Activated CD8-positive, alpha-beta T cell treated with anti-CD3 and anti-CD28 coated beads for 36 hours (primary cell): Measurements from ENCODE around the gene IDUA. TPM values are rescaled to one million over a fixed set of nuclear protein-coding genes. Genes with fewer than 3 reads are reported as not detected.

Experiments
- ATAC-seq: fragments of 200-7000 bp; cut with Tn5 transposase; one replicate; pipeline ENCODE4 v1.10.0; 2021; ENCODE audit warnings: mild to moderate bottlenecking, moderate library complexity
- CTCF ChIA-PET: fragments of 350-600 bp; sonication (Branson Sonifier 250); formaldehyde crosslinking; loops from one replicate; lab custom pipeline; 2021; ENCODE audit warnings: antibody characterized with exemption; lab: Charles Lee
- POLR2A ChIA-PET: fragments of 350-600 bp; sonication (Branson Sonifier 250); formaldehyde crosslinking; loops from one replicate; lab custom pipeline; 2021; ENCODE audit warnings: antibody characterized with exemption; lab: Charles Lee
- DNase-seq: peaks from one replicate; pipeline ENCODE4 v3.0.0-alpha.2; 2020
- H3K27ac Mint-ChIP-seq: one replicate; pipeline ENCODE4 v1.8.0; 2021; ENCODE audit warnings: mild to moderate bottlenecking, mixed read lengths
- H3K27me3 Mint-ChIP-seq: one replicate; pipeline ENCODE4 v1.8.0; 2021; ENCODE audit warnings: mixed read lengths
- H3K36me3 Mint-ChIP-seq: one replicate; pipeline ENCODE4 v1.8.0; 2021; ENCODE audit warnings: low read depth, mixed read lengths
- H3K4me1 Mint-ChIP-seq: one replicate; pipeline ENCODE4 v1.8.0; 2021; ENCODE audit warnings: low read depth, mixed read lengths
- H3K4me3 Mint-ChIP-seq: one replicate; pipeline ENCODE4 v1.8.0; 2021; ENCODE audit warnings: mild to moderate bottlenecking, moderate library complexity, mixed read lengths
- H3K9me3 Mint-ChIP-seq: one replicate; pipeline ENCODE4 v1.8.0; 2021; ENCODE audit warnings: mixed read lengths
- intact Hi-C: fragments of 100-400 bp; cut with micrococcal nuclease; formaldehyde crosslinking; loops from one replicate; pipeline ENCODE4 v1.10.0; 2022
- total RNA-seq, 2 experiments: library from RNA; stranded (reverse); gene quantifications; one replicate each; pipeline ENCODE4 v1.2.3, GENCODE V29; 2021
- TF ChIP-seq, protein P1 (sequence below): fragments of 200-600 bp; IDR thresholded peaks from one replicate; pipeline ENCODE4 v1.8.0; 2022; ENCODE audit warnings: antibody characterized with exemption, mild to moderate bottlenecking

Gene IDUA
- total RNA-seq, 2 experiments from 2014 or later = 4.8 to 5.4 TPM

- ChIA-PET CTCF (no interaction called here), POLR2A (interaction anchor here (0.6 kb wide), 1 partner anchor 202 kb away, joined by 3 read pairs; no protein-coding TSS in a partner anchor)
- TF ChIP-seq, protein P1, sequence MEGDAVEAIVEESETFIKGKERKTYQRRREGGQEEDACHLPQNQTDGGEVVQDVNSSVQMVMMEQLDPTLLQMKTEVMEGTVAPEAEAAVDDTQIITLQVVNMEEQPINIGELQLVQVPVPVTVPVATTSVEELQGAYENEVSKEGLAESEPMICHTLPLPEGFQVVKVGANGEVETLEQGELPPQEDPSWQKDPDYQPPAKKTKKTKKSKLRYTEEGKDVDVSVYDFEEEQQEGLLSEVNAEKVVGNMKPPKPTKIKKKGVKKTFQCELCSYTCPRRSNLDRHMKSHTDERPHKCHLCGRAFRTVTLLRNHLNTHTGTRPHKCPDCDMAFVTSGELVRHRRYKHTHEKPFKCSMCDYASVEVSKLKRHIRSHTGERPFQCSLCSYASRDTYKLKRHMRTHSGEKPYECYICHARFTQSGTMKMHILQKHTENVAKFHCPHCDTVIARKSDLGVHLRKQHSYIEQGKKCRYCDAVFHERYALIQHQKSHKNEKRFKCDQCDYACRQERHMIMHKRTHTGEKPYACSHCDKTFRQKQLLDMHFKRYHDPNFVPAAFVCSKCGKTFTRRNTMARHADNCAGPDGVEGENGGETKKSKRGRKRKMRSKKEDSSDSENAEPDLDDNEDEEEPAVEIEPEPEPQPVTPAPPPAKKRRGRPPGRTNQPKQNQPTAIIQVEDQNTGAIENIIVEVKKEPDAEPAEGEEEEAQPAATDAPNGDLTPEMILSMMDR = no peak
- no peaks in the 10 kb centered on the region for H3K27me3 Mint-ChIP-seq
- no peak for ATAC-seq
- H3K9me3 Mint-ChIP-seq = no peaks in the 10 kb centered on the region
- intact Hi-C loops = no loop called here
- no peak overlapping the region for H3K27ac Mint-ChIP-seq
- no peak for DNase-seq
- H3K4me1 Mint-ChIP-seq = no peaks in the 10 kb centered on the region
- H3K4me3 Mint-ChIP-seq = no peak overlapping the region
- H3K36me3 Mint-ChIP-seq = no peaks in the 10 kb centered on the region
Observed at GRCh38 chr4:978957-979701, 7.7 kb upstream of the IDUA start.

DNA sequence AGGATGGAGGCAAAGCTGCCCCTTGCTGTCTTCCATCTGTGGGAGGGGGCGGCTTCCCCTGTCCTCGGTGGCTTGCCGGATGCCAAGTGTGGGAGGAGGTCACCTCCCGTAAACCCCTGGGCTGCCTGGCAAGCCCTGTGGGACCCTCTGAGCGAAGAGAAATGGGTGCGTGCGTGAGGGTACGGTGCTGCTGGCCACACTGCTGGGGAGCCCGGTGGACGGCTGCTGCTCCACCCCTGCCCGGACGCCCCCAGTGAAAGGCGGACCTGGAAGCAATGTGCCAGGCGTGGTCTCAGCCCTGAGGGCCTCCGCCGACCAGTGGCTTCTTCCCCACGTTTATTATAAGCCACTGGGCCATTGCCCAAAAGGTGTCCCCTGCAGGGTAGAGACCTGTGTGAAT lies 4.6 kb upstream of the IDUA start:
- H3K4me3 Mint-ChIP-seq = no peak overlapping the region
- CTCF ChIA-PET = no interaction called here
- no peak overlapping the region for H3K27ac Mint-ChIP-seq
- ATAC-seq (no peak), DNase-seq (no peak)
- H3K27me3 Mint-ChIP-seq = no peaks in the 10 kb centered on the region
- peaks cover 13% of the 10 kb centered on the region for H3K4me1 Mint-ChIP-seq
- intact Hi-C loops = no loop called here
- H3K36me3 Mint-ChIP-seq = no peaks in the 10 kb centered on the region
- POLR2A ChIA-PET = no interaction called here
- no peaks in the 10 kb centered on the region for H3K9me3 Mint-ChIP-seq
- TF ChIP-seq, protein P1 = no peak

GRCh38 chr4:982814-983213 lies 4.0 kb upstream of the IDUA start:
- Mint-ChIP-seq H3K4me1 (peaks cover 17% of the 10 kb centered on the region), H3K27me3 (no peaks in the 10 kb centered on the region), H3K36me3 (no peaks in the 10 kb centered on the region), H3K4me3 (no peak overlapping the region), H3K9me3 (no peaks in the 10 kb centered on the region), H3K27ac (no peak overlapping the region)
- ChIA-PET CTCF (no interaction called here), POLR2A (no interaction called here)
- TF ChIP-seq, protein P1 = no peak
- DNase-seq = no peak
- ATAC-seq = no peak
- intact Hi-C loops = no loop called here

DNA sequence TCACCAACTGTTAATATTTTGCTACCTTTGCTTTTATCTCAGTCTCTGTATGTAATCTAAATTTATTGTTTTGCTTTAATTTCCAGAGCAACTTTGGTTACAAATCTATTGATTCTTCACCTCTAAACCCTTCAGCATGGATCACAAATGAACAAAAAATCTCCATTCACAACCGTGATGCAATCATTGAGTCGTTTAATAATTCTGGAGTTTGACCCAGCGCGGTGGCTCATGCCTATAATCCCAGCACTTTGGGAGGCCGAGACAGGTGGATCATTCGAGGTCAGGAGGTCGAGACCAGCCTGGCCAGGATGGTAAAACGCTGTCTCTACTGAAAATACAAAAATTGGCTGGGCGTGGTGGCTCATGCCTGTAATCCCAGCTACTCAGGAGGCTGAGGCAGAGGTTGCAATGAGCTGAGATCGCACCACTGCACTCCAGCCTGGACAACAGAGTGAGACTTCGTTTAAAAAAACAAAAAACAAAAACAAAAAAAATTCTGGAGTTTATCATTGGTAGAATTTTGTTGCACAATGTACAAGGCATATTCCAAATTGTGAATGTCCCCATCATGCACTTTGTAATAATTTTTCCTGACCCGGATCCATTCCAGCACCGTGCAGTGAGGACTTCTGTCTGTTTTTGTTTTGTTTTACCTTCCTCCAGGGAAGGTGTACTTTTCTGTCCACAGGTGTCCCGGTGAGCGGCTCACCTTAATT lies 2.3 kb upstream of the IDUA start:
- TF ChIP-seq, protein P1 = no peak
- CTCF ChIA-PET = interaction anchor here (1.4 to 4.3 kb wide), 2 partner anchors 63 to 243 kb away, joined by 3 to 44 read pairs; no protein-coding TSS in a partner anchor
- no peaks in the 10 kb centered on the region for H3K36me3 Mint-ChIP-seq
- no peaks in the 10 kb centered on the region for H3K27me3 Mint-ChIP-seq
- H3K4me1 Mint-ChIP-seq = peaks cover 22% of the 10 kb centered on the region
- no peak for ATAC-seq
- H3K27ac Mint-ChIP-seq = no peak overlapping the region
- POLR2A ChIA-PET = no interaction called here
- peak overlapping the region; percentile 79 for H3K4me3 Mint-ChIP-seq
- intact Hi-C loops = loop anchor here (5.0 kb wide), 1 partner anchor 52 kb away; the partner anchor contains the start of genes GAK and TMEM175
- no peak for DNase-seq
- no peaks in the 10 kb centered on the region for H3K9me3 Mint-ChIP-seq
